Ishikawa (cell line): ENCODE data around the gene SLC25A39.

ENCODE experiments used
- CEBPB ChIP-seq: IDR thresholded peaks from 2 replicates; pipeline ENCODE4 v1.6.1; 2012
- CREB1 ChIP-seq: IDR thresholded peaks from 2 replicates; pipeline ENCODE4 v1.6.1; 2012; ENCODE audit warnings: low read depth
- EGR1 ChIP-seq: IDR thresholded peaks from 2 replicates; pipeline ENCODE4 v1.6.1; 2012
- EP300 ChIP-seq: IDR thresholded peaks from 2 replicates; pipeline ENCODE4 v1.6.1; 2012; ENCODE audit warnings: borderline replicate concordance
- FOXM1 ChIP-seq: IDR thresholded peaks from 2 replicates; pipeline ENCODE4 v1.6.1; 2012; ENCODE audit warnings: low read depth, borderline replicate concordance
- NFIC ChIP-seq: IDR thresholded peaks from 2 replicates; pipeline ENCODE4 v1.6.1; 2012
- RAD21 ChIP-seq: IDR thresholded peaks from 2 replicates; pipeline ENCODE4 v1.6.1; 2012; ENCODE audit warnings: low read depth
- TAF1 ChIP-seq: IDR thresholded peaks from 2 replicates; pipeline ENCODE4 v1.6.1; 2012; ENCODE audit warnings: low read depth, mild to moderate bottlenecking
- TCF12 ChIP-seq: IDR thresholded peaks from 2 replicates; pipeline ENCODE4 v1.6.1; 2012; ENCODE audit warnings: low read depth
- TEAD4 ChIP-seq: IDR thresholded peaks from 2 replicates; pipeline ENCODE4 v1.6.1; 2012
- YY1 ChIP-seq: IDR thresholded peaks from 2 replicates; pipeline ENCODE4 v1.6.1; 2012; ENCODE audit warnings: low read depth
- ZBTB7A ChIP-seq: IDR thresholded peaks from 2 replicates; pipeline ENCODE4 v1.6.1; 2012; ENCODE audit warnings: low read depth
- TF ChIP-seq, protein P1 (sequence below): IDR thresholded peaks from 2 replicates; pipeline ENCODE4 v1.6.1; 2012
- TF ChIP-seq, protein P2 (sequence below): IDR thresholded peaks from 2 replicates; pipeline ENCODE4 v1.6.1; 2012
- TF ChIP-seq, protein P3 (sequence below): IDR thresholded peaks from 2 replicates; pipeline ENCODE4 v1.6.1; 2012; ENCODE audit warnings: low read depth, mild to moderate bottlenecking

Gene SLC25A39

DNA sequence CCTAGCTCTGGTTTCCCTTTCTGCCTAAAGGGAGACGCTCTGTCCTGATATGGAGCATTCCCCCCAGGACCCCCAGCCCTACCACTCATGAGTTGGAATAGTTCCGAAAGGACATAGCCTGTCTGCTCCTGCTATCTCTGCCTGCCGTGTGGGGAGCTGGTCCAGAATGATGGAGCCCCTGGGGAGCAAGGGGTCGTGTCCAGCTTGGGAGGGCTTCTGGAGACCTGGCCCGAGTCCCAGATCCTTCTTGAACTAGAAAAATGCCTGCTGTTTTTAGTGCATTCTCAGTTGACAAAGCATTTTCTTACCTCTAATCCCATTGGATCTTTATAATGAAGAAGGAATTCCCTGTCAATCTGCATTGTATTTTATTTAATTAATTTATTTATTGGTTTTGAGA lies 11.3 kb upstream of the SLC25A39 start:
- no peak for TF ChIP-seq FOXM1
- TF ChIP-seq EP300, result no peak
- TF ChIP-seq, protein P1, sequence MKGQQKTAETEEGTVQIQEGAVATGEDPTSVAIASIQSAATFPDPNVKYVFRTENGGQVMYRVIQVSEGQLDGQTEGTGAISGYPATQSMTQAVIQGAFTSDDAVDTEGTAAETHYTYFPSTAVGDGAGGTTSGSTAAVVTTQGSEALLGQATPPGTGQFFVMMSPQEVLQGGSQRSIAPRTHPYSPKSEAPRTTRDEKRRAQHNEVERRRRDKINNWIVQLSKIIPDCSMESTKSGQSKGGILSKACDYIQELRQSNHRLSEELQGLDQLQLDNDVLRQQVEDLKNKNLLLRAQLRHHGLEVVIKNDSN, result no peak
- no peak for TF ChIP-seq TAF1
- TF ChIP-seq ZBTB7A, result no peak
- TF ChIP-seq NFIC, result no peak
- no peak for TF ChIP-seq RAD21
- TF ChIP-seq EGR1, result no peak
- no peak for TF ChIP-seq YY1
- TF ChIP-seq CREB1, result no peak
- TF ChIP-seq TEAD4, result no peak
- TF ChIP-seq, protein P2, sequence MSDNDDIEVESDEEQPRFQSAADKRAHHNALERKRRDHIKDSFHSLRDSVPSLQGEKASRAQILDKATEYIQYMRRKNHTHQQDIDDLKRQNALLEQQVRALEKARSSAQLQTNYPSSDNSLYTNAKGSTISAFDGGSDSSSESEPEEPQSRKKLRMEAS, result no peak
- no peak for TF ChIP-seq TCF12

DNA sequence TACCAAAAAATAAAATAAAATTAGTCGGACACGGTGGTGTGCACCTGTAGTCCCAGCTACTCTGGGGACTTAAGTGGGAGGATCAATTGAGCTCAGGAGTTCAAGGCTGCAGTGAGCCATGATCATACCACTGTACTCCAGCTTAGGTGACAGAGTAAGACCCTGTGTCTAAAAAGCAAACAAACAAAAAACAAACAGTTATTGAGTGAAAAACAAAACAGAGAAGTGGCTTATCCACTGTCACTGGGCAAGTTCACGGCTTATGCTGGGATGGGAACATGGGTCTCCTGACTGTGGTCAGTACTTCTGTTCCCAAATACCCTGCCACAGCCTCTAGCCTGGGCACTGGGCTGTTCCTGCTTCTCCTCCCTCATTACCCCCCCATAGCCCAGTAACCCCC lies 10.9 kb upstream of the SLC25A39 start:
- no peak for TF ChIP-seq TAF1
- no peak for TF ChIP-seq CEBPB
- no peak for TF ChIP-seq FOXM1
- TF ChIP-seq, protein P2, result no peak
- TF ChIP-seq YY1, result no peak
- TF ChIP-seq EGR1, result no peak

DNA sequence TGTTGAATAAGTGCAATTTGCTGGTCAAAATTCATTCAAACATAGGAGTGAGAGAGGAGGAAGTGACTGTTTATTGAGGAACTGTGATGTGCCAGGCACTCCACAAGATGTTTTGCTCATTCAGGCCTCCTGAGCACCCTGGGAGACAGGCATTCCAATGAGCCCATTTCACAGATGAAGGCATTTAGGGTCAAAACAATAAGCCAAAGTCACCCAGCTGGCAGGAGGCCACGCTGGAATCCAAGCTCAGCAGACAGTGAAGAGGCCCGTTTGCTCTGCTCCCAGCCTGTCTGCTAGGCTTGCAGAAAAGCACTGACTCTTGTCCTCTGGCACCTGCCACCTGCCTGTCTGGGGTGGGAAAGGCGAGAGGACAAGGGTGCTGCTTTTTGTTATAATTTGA lies 10.1 kb upstream of the SLC25A39 start:
- TF ChIP-seq NFIC, result peak; percentile 19; the same call in 1 of the 2 replicates
- TF ChIP-seq RAD21, result no peak

DNA sequence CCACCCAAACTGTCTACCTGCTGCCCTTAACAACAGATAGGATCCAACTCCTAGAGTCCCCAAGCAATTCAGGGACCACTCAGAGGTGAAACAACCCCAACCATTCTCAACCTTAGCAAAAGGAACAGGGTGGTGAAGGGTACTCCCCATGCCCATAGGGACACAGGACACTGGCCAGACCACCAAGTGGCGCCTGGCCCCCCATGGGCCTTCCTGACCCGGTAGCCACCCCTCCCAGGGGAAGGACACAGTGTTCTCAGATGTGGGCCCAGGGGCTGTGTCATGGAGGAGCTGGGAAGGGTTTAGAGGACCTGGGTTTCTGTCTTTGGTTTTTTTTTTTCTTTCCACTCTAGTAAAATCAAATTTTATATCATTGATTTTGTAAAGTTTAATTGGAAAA lies 9.7 kb upstream of the SLC25A39 start:
- TF ChIP-seq TCF12, result no peak
- no peak for TF ChIP-seq RAD21
- TF ChIP-seq TAF1, result no peak
- no peak for TF ChIP-seq YY1
- TF ChIP-seq TEAD4, result no peak
- TF ChIP-seq, protein P3, sequence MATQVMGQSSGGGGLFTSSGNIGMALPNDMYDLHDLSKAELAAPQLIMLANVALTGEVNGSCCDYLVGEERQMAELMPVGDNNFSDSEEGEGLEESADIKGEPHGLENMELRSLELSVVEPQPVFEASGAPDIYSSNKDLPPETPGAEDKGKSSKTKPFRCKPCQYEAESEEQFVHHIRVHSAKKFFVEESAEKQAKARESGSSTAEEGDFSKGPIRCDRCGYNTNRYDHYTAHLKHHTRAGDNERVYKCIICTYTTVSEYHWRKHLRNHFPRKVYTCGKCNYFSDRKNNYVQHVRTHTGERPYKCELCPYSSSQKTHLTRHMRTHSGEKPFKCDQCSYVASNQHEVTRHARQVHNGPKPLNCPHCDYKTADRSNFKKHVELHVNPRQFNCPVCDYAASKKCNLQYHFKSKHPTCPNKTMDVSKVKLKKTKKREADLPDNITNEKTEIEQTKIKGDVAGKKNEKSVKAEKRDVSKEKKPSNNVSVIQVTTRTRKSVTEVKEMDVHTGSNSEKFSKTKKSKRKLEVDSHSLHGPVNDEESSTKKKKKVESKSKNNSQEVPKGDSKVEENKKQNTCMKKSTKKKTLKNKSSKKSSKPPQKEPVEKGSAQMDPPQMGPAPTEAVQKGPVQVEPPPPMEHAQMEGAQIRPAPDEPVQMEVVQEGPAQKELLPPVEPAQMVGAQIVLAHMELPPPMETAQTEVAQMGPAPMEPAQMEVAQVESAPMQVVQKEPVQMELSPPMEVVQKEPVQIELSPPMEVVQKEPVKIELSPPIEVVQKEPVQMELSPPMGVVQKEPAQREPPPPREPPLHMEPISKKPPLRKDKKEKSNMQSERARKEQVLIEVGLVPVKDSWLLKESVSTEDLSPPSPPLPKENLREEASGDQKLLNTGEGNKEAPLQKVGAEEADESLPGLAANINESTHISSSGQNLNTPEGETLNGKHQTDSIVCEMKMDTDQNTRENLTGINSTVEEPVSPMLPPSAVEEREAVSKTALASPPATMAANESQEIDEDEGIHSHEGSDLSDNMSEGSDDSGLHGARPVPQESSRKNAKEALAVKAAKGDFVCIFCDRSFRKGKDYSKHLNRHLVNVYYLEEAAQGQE, result no peak
- TF ChIP-seq FOXM1, result no peak
- no peak for TF ChIP-seq EP300
- no peak for TF ChIP-seq CEBPB
- TF ChIP-seq ZBTB7A, result no peak
- no peak for TF ChIP-seq EGR1
- no peak for TF ChIP-seq NFIC
- TF ChIP-seq, protein P1, result no peak
- TF ChIP-seq CREB1, result no peak
- TF ChIP-seq, protein P2, result no peak

DNA sequence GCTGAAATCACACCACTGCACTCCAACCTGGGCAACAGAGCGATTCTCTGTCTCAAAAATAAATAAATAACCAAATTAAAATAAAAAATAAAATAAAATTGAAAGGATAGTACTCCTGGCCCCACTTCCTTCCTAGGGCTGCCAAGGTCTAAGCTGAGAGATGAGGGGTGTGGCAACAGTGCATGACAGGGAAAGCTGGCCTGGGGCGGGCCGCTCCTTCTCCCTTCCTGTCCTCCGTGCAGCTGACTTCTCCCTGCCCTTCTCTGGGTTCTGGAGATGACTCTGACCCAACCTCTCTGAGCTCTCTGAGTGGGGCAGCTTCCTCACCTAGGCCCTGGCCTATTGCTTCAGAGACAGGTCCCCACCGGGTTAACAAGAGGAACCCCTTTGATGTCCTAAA lies 8.7 kb upstream of the SLC25A39 start:
- no peak for TF ChIP-seq TEAD4
- TF ChIP-seq, protein P2, result no peak
- no peak for TF ChIP-seq CEBPB

DNA sequence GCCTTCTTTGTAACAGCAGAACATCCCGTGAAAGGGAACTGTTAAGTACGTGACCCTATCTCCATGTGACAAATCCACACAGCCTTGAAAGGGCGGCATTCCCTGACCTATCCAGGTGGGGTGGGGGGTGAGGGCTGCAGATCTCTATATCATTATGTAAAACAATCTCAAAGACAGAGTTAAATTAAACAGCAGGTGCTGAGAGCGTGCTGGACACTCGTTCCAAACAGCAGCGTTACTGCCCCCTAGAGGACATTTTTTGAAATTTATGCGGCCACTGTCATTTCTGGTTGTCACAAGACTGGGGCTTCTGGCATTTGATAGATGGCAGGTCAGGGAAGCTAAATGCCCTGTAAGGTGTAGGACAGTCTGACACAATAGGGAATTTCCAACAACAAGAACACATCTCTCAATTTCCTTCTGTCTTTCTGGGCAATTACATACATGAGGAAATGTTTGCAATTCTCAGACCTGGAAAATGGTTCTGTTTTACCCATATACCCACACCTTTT lies 6.7 kb upstream of the SLC25A39 start:
- TF ChIP-seq TAF1, result no peak
- no peak for TF ChIP-seq EGR1
- no peak for TF ChIP-seq YY1
- peak; percentile 82 for TF ChIP-seq RAD21

DNA sequence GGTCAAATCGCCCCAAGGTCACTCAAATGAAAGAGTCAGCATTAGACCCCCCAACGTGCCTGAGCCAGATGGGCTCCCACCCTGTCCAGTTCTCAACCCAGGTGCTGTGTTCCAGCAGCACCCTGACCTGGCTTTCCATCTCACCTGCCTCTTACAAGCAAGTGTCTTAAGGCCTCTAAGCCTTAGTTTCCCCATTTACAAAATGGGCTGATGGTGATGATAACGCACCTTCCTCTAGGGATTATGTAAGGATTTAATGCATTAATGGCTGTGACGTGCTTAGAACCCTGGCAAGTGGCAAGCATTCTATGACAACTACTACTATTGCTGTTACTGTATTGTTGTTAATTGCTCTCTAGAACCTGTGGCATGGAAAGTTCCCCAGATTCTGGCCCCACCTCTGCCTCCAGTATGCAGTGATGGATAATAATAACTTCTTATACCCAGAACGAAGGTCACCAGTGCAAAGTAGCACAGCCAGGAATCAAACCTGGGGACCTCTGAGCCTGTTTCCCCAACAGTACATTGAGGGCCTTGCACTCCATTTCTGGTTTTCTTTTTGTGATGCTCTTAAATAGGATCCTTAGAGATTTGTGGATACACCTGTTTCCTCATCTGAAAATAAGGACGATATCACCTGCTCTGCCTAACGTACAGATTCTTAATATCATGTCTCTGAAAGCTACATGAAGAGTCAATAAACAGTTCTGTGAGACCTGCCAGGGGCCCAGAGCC lies 3.3 kb upstream of the SLC25A39 start:
- no peak for TF ChIP-seq FOXM1
- TF ChIP-seq ZBTB7A, result no peak
- TF ChIP-seq CEBPB, result no peak
- no peak for TF ChIP-seq TAF1
- no peak for TF ChIP-seq TCF12
- no peak for TF ChIP-seq EP300
- TF ChIP-seq NFIC, result no peak
- TF ChIP-seq RAD21, result no peak
- TF ChIP-seq, protein P1, result no peak
- TF ChIP-seq YY1, result no peak
- TF ChIP-seq, protein P2, result no peak
- no peak for TF ChIP-seq EGR1
- TF ChIP-seq CREB1, result no peak
- TF ChIP-seq, protein P3, result no peak
- TF ChIP-seq TEAD4, result no peak
